H1 (cell line): ENCODE measurements around the gene HPRT1. TPM values are rescaled to one million over a fixed set of nuclear protein-coding genes. Genes with fewer than 3 reads are reported as not detected.

Source experiments
- ASH2L ChIP-seq: fragments of 200-600, 300-600 bp; sonication (generic); IDR thresholded peaks from one replicate; pipeline ENCODE4 v1.7.1; 2017; ENCODE audit warnings: low read length
- CEBPB ChIP-seq: IDR thresholded peaks from 2 replicates; pipeline ENCODE4 v1.6.1; 2012; ENCODE audit warnings: low read depth, low read length
- CREB1 ChIP-seq: IDR thresholded peaks from 2 replicates; pipeline ENCODE4 v1.6.1; 2012; ENCODE audit warnings: inconsistent platforms
- E2F6 ChIP-seq: IDR thresholded peaks from 2 replicates; pipeline ENCODE4 v1.6.1; 2012; ENCODE audit warnings: inconsistent platforms
- GTF2F1 ChIP-seq: IDR thresholded peaks from 2 replicates; pipeline ENCODE4 v1.6.1; 2012; ENCODE audit warnings: low read depth, low read length, improper control_type of control experiment, borderline replicate concordance
- HDAC2 ChIP-seq, 2 experiments: fragments of 300-600 bp in 1 of 2; sonication (generic) in 1 of 2; IDR thresholded peaks; 2 replicates each; pipeline ENCODE4 v1.6.1; 2011 to 2012; ENCODE audit warnings: low read depth in 2 of 2, low read length in 2 of 2, mild to moderate bottlenecking in 2 of 2, moderate library complexity in 2 of 2, borderline replicate concordance in 1 of 2, inconsistent platforms in 1 of 2
- MAX ChIP-seq: IDR thresholded peaks from 2 replicates; pipeline ENCODE4 v1.6.1; 2012; ENCODE audit warnings: inconsistent platforms
- NANOG ChIP-seq: IDR thresholded peaks from 2 replicates; pipeline ENCODE4 v1.6.1; 2011; ENCODE audit warnings: low read length, low read depth, mild to moderate bottlenecking, inconsistent platforms; ENCODE audit not compliant: insufficient read depth, poor library complexity, severe bottlenecking
- POLR2A ChIP-seq, 2 experiments: IDR thresholded peaks; 1 replicate in 1 of 2; 2 replicates in 1 of 2; pipeline ENCODE4 v1.6.1; 2011; ENCODE audit warnings: low read depth in 2 of 2, low read length in 2 of 2, mild to moderate bottlenecking in 2 of 2; ENCODE audit errors: control extremely low read depth in 1 of 2
- SP2 ChIP-seq: IDR thresholded peaks from 2 replicates; pipeline ENCODE4 v1.6.1; 2012; ENCODE audit warnings: mild to moderate bottlenecking, low read length, inconsistent platforms
- SP4 ChIP-seq: IDR thresholded peaks from 2 replicates; pipeline ENCODE4 v1.6.1; 2012; ENCODE audit warnings: low read length, inconsistent platforms
- TAF1 ChIP-seq: IDR thresholded peaks from 2 replicates; pipeline ENCODE4 v1.6.1; 2011; ENCODE audit warnings: mild to moderate bottlenecking, low read depth, low read length
- TAF7 ChIP-seq: optimal IDR thresholded peaks from 2 replicates; pipeline ENCODE3; 2011; ENCODE audit warnings: low read depth, mild to moderate bottlenecking, inconsistent platforms, low read length, moderate library complexity, borderline replicate concordance
- YY1 ChIP-seq: IDR thresholded peaks from 2 replicates; pipeline ENCODE4 v1.6.1; 2011; ENCODE audit warnings: low read depth, mild to moderate bottlenecking, low read length
- polyA plus RNA-seq, 7 experiments: library from polyadenylated mRNA; depleted of rRNA in 3 of 7; stranded (reverse) in 5 of 7; unstranded in 2 of 7; fragments of >200 nt in 5 of 7; fragments of 200-250 nt in 2 of 7; gene quantifications; 1 replicate in 5 of 7; 2 replicates in 1 of 7; 4 replicates in 1 of 7; pipeline versions ENCODE4 v1.2.1 to v1.2.3, GENCODE V29; 2011 to 2013; ENCODE audit warnings: missing spikeins in 2 of 7, mixed read lengths in 2 of 7
- total RNA-seq: library from RNA; stranded (reverse); fragmentation: NEBNext Ultra II Directional; extraction: Animal tissue kit (Norgen Biotek cat#: 25700); gene quantifications from 2 replicates; pipeline ENCODE4 v1.2.1, GENCODE V29; 2021

HPRT1 gene
- total and polyA plus RNA-seq, 2 of the 8 experiments (the other 6 are each of a cell fraction or from before 2014, with no cell fraction given), result 16.9 to 49.5 TPM

- TF ChIP-seq TAF7 (no peak), NANOG (no peak), CREB1 (no peak), CEBPB (no peak), TAF1 (0 out of 2 replicates have a peak, but pooled peaks have one; percentile 30), HDAC2 (IDR thresholded peaks at IDR 0.05; ENCODE audit: borderline replicate concordance in 1 of 2, low read depth in 2 of 2, low read length in 2 of 2) (no peak), E2F6 (peak; percentile 59; the same call in 1 of the 2 replicates), ASH2L (peak; percentile 28), YY1 (no peak), SP2 (no peak), POLR2A (IDR thresholded peaks at IDR 0.05; ENCODE audit: control extremely low read depth in 1 of 2, low read depth in 2 of 2, low read length in 2 of 2) (no peak), GTF2F1 (no peak), MAX (peak; percentile 67; the same call in 1 of the 2 replicates), SP4 (no peak)
These were observed 84.7 kb downstream of the HPRT1 start (continued) for GRCh38 chrX:134544513-134545151.
